Activated naive CD8-positive, alpha-beta T cell (primary cell): ENCODE measurements around the gene CIDEB.

Experiments
- H3K27ac Mint-ChIP-seq: one replicate; pipeline ENCODE4 v1.8.0; 2021; ENCODE audit warnings: mixed read lengths
- H3K27me3 Mint-ChIP-seq: one replicate; pipeline ENCODE4 v1.8.0; 2021; ENCODE audit warnings: mixed read lengths
- H3K36me3 Mint-ChIP-seq: one replicate; pipeline ENCODE4 v1.8.0; 2021; ENCODE audit warnings: mixed read lengths
- H3K4me1 Mint-ChIP-seq: one replicate; pipeline ENCODE4 v1.8.0; 2021; ENCODE audit warnings: low read depth, mixed read lengths
- H3K4me3 Mint-ChIP-seq: one replicate; pipeline ENCODE4 v1.8.0; 2021; ENCODE audit warnings: mild to moderate bottlenecking, mixed read lengths
- H3K9me3 Mint-ChIP-seq: one replicate; pipeline ENCODE4 v1.8.0; 2021; ENCODE audit warnings: low read depth, mixed read lengths

Gene CIDEB

GRCh38 chr14:24263848-24264247 is 43.9 kb downstream of the CIDEB start:
- no peaks in the 10 kb centered on the region for H3K9me3 Mint-ChIP-seq
- no peak overlapping the region for H3K27ac Mint-ChIP-seq
- H3K27me3 Mint-ChIP-seq = no peaks in the 10 kb centered on the region
- H3K4me3 Mint-ChIP-seq = no peak overlapping the region
- H3K4me1 Mint-ChIP-seq = peaks cover 2% of the 10 kb centered on the region
- H3K36me3 Mint-ChIP-seq = peaks cover 5% of the 10 kb centered on the region

- H3K4me3 Mint-ChIP-seq = no peak within 1 kb of the TSS
- H3K9me3 Mint-ChIP-seq = no peaks in the 10 kb centered on the region
- peaks cover 2% of the 10 kb centered on the region for H3K4me1 Mint-ChIP-seq
- H3K27ac Mint-ChIP-seq = no peak within 1 kb of the TSS
- H3K36me3 Mint-ChIP-seq = peaks cover 5% of the 10 kb centered on the region
- H3K27me3 Mint-ChIP-seq = no peaks in the 10 kb centered on the region
These were observed 44.7 kb downstream of the CIDEB start, which contains the start of gene TGM1 for GRCh38 chr14:24262821-24263733. Gene TGM1 (minus strand): TSS chr14:24263177. CDS start chr14:24262352, 825 bp downstream.

- H3K36me3 Mint-ChIP-seq = peaks cover 2% of the 10 kb centered on the region
- H3K4me3 Mint-ChIP-seq = no peak overlapping the region
- no peaks in the 10 kb centered on the region for H3K9me3 Mint-ChIP-seq
These were observed 45.8 kb downstream of the CIDEB start for GRCh38 chr14:24261969-24262327.

GRCh38 chr14:24261256-24261968 is 46.4 kb downstream of the CIDEB start:
- Mint-ChIP-seq H3K4me3 (no peak overlapping the region), H3K27ac (no peak overlapping the region), H3K27me3 (no peaks in the 10 kb centered on the region), H3K9me3 (no peaks in the 10 kb centered on the region), H3K4me1 (no peaks in the 10 kb centered on the region), H3K36me3 (peaks cover 2% of the 10 kb centered on the region)

More at GRCh38 chr14:24261969-24262327, 45.8 kb downstream of the CIDEB start:
- no peak overlapping the region for H3K27ac Mint-ChIP-seq
- H3K4me1 Mint-ChIP-seq = peaks cover under 1% of the 10 kb centered on the region
- H3K27me3 Mint-ChIP-seq = no peaks in the 10 kb centered on the region

- Mint-ChIP-seq H3K27me3 (no peaks in the 10 kb centered on the region), H3K9me3 (no peaks in the 10 kb centered on the region), H3K36me3 (peaks cover 2% of the 10 kb centered on the region), H3K4me1 (no peaks in the 10 kb centered on the region), H3K4me3 (no peak overlapping the region), H3K27ac (no peak overlapping the region)
These were observed 47.0 kb downstream of the CIDEB start for GRCh38 chr14:24260780-24261157.

- no peaks in the 10 kb centered on the region for H3K4me1 Mint-ChIP-seq
- H3K4me3 Mint-ChIP-seq = no peak overlapping the region
- no peak overlapping the region for H3K27ac Mint-ChIP-seq
- H3K36me3 Mint-ChIP-seq = peaks cover 2% of the 10 kb centered on the region
- no peaks in the 10 kb centered on the region for H3K9me3 Mint-ChIP-seq
- no peaks in the 10 kb centered on the region for H3K27me3 Mint-ChIP-seq
These were observed 47.6 kb downstream of the CIDEB start for GRCh38 chr14:24260026-24260779.

- H3K36me3 Mint-ChIP-seq = peaks cover 4% of the 10 kb centered on the region
- no peaks in the 10 kb centered on the region for H3K27me3 Mint-ChIP-seq
- H3K4me1 Mint-ChIP-seq = no peaks in the 10 kb centered on the region
- no peak overlapping the region for H3K27ac Mint-ChIP-seq
- no peaks in the 10 kb centered on the region for H3K9me3 Mint-ChIP-seq
- H3K4me3 Mint-ChIP-seq = no peak overlapping the region
These were observed 48.3 kb downstream of the CIDEB start for GRCh38 chr14:24259282-24260025.

- Mint-ChIP-seq H3K36me3 (peaks cover 4% of the 10 kb centered on the region), H3K27ac (no peak overlapping the region), H3K4me3 (no peak overlapping the region), H3K27me3 (no peaks in the 10 kb centered on the region), H3K4me1 (no peaks in the 10 kb centered on the region), H3K9me3 (no peaks in the 10 kb centered on the region)
These were observed 49.1 kb downstream of the CIDEB start for GRCh38 chr14:24258548-24259265.

GRCh38 chr14:24258119-24258518 is 49.7 kb downstream of the CIDEB start:
- Mint-ChIP-seq H3K9me3 (no peaks in the 10 kb centered on the region), H3K4me3 (no peak overlapping the region), H3K27ac (no peak overlapping the region), H3K27me3 (no peaks in the 10 kb centered on the region), H3K36me3 (peaks cover 4% of the 10 kb centered on the region), H3K4me1 (no peaks in the 10 kb centered on the region)

- H3K4me1 Mint-ChIP-seq = no peaks in the 10 kb centered on the region
- no peak overlapping the region for H3K27ac Mint-ChIP-seq
These were observed 50.8 kb downstream of the CIDEB start for GRCh38 chr14:24256960-24257359.

GRCh38 chr14:24255931-24256711 is 51.7 kb downstream of the CIDEB start:
- H3K4me3 Mint-ChIP-seq = no peak overlapping the region
- peaks cover 2% of the 10 kb centered on the region for H3K36me3 Mint-ChIP-seq
- H3K27ac Mint-ChIP-seq = no peak overlapping the region
- no peaks in the 10 kb centered on the region for H3K4me1 Mint-ChIP-seq
- H3K27me3 Mint-ChIP-seq = no peaks in the 10 kb centered on the region
- no peaks in the 10 kb centered on the region for H3K9me3 Mint-ChIP-seq

More at GRCh38 chr14:24256960-24257359, 50.8 kb downstream of the CIDEB start:
- no peaks in the 10 kb centered on the region for H3K27me3 Mint-ChIP-seq
- peaks cover 2% of the 10 kb centered on the region for H3K36me3 Mint-ChIP-seq
- no peak overlapping the region for H3K4me3 Mint-ChIP-seq
- H3K9me3 Mint-ChIP-seq = no peaks in the 10 kb centered on the region

- Mint-ChIP-seq H3K9me3 (no peaks in the 10 kb centered on the region), H3K36me3 (peaks cover 2% of the 10 kb centered on the region), H3K4me3 (no peak overlapping the region), H3K27ac (no peak overlapping the region), H3K27me3 (no peaks in the 10 kb centered on the region), H3K4me1 (no peaks in the 10 kb centered on the region)
These were observed 52.3 kb downstream of the CIDEB start for GRCh38 chr14:24255438-24255837.
